Neural progenitor cell (in vitro differentiated cells): ENCODE measurements around the gene TPGS1. TPM values are rescaled to one million over a fixed set of nuclear protein-coding genes. Genes with fewer than 3 reads are reported as not detected.

Experiments
- DNase-seq: peaks from one replicate; pipeline ENCODE4 v3.0.0-alpha.2; 2016; ENCODE audit warnings: low spot score
- H2AFZ ChIP-seq: fragments of 200-600 bp; sonication (generic); replicated peaks from 2 replicates; pipeline ENCODE4 v1.6.1; 2016; ENCODE audit warnings: antibody characterized with exemption
- H3F3A ChIP-seq: fragments of 200-600 bp; sonication (generic); 2 replicates; pipeline ENCODE4 v1.6.1; 2016; ENCODE audit warnings: antibody characterized with exemption, low read depth
- H3K27ac ChIP-seq: fragments of 200-600 bp; sonication (generic); 2 replicates; pipeline ENCODE4 v1.5.1; 2016; ENCODE audit warnings: mild to moderate bottlenecking
- H3K27me3 ChIP-seq: fragments of 200-600 bp; sonication (generic); 2 replicates; pipeline ENCODE4 v1.6.1; 2016; ENCODE audit warnings: mild to moderate bottlenecking, moderate library complexity
- H3K36me3 ChIP-seq: fragments of 200-600 bp; sonication (generic); 2 replicates; pipeline ENCODE4 v1.5.1; 2016
- H3K4me1 ChIP-seq: fragments of 200-600 bp; sonication (generic); 2 replicates; pipeline ENCODE4 v1.6.1; 2016; ENCODE audit warnings: mixed run types
- H3K4me2 ChIP-seq: fragments of 200-600 bp; sonication (generic); 2 replicates; pipeline ENCODE4 v1.6.1; 2016
- H3K4me3 ChIP-seq: fragments of 200-600 bp; sonication (generic); 2 replicates; pipeline ENCODE4 v1.5.1; 2016
- H3K79me2 ChIP-seq: fragments of 200-600 bp; sonication (generic); 2 replicates; pipeline ENCODE4 v1.6.1; 2016; ENCODE audit warnings: low read depth
- H3K9ac ChIP-seq: fragments of 200-600 bp; sonication (generic); 2 replicates; pipeline ENCODE4 v1.6.1; 2016
- H3K9me3 ChIP-seq: fragments of 200-600 bp; sonication (generic); 2 replicates; pipeline ENCODE4 v1.5.1; 2016; ENCODE audit warnings: low read depth
- H4K20me1 ChIP-seq: fragments of 200-600 bp; sonication (generic); 2 replicates; pipeline ENCODE4 v1.6.1; 2016; ENCODE audit warnings: low read depth
- H3K27ac Mint-ChIP-seq: 3 replicates; pipeline ENCODE4 v1.8.0; 2021; ENCODE audit warnings: mixed read lengths
- H3K27me3 Mint-ChIP-seq: 2 replicates; pipeline ENCODE4 v1.8.0; 2022; ENCODE audit warnings: low read depth, mild to moderate bottlenecking, inconsistent platforms, moderate library complexity, mixed read lengths; ENCODE audit not compliant: insufficient read depth
- H3K36me3 Mint-ChIP-seq: 3 replicates; pipeline ENCODE4 v1.8.0; 2021; ENCODE audit warnings: mixed read lengths
- H3K4me1 Mint-ChIP-seq: 3 replicates; pipeline ENCODE4 v1.8.0; 2021; ENCODE audit warnings: mixed read lengths
- H3K4me3 Mint-ChIP-seq: 3 replicates; pipeline ENCODE4 v1.8.0; 2021; ENCODE audit warnings: mild to moderate bottlenecking, moderate library complexity, mixed read lengths
- H3K9me3 Mint-ChIP-seq: 3 replicates; pipeline ENCODE4 v1.8.0; 2020; ENCODE audit warnings: mixed read lengths
- EZH2 ChIP-seq: fragments of 200-600 bp; sonication (generic); IDR thresholded peaks from 2 replicates; pipeline ENCODE4 v1.6.1; 2017; ENCODE audit warnings: antibody characterized with exemption, mild to moderate bottlenecking, moderate library complexity
- EZH2phosphoT487 ChIP-seq: fragments of 200-600 bp; sonication (generic); IDR thresholded peaks from 2 replicates; pipeline ENCODE4 v1.6.1; 2017; ENCODE audit warnings: antibody characterized with exemption
- total RNA-seq: library from RNA; depleted of rRNA; stranded (reverse); fragments of >200 nt; gene quantifications from 2 replicates; pipeline ENCODE4 v1.2.3, GENCODE V29; 2015; ENCODE audit warnings: low replicate concordance
- TF ChIP-seq, protein P1 (sequence below): fragments of 200-600 bp; sonication (generic); IDR thresholded peaks from 2 replicates; pipeline ENCODE4 v1.5.1; 2017; ENCODE audit warnings: antibody characterized with exemption, mild to moderate bottlenecking

The TPGS1 gene
- total RNA-seq, 1 donor from 2014 or later: 9.4 TPM

DNA sequence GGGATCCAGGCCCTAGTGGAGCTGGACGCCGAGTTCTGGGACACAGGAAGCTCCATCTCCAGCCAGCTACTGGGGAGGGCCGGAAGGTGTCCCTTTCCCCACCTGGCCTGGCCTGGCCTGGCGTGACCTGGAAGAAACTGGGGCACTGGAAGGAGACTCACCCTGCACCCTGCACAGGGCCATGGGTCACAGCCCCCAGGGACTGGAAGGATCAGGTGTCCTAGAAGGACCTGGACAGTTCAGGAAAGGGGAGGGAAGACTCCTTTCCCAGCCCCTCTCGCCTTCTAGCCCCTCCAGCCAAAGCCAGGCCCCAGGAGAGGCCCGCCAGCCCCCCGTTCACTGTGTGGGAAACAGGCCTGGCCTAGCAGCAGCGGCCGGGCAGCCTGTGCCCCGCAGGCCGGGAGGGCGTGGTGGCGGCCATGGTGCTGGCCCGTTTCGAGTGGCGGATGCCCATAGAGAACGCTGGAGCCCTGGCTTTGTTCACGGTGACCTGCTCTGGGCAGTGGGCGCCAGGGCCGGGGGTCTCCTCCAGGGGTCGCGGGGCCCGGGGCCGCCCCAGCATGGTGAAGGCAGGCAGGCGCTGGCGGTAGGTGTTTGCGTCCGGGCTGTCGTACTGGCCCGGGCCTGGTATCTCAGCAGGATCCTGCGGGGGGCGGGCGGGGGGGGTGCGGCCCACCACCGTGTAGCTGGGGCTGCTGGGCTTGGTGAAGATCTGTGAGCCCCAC, 43.7 kb upstream of the TPGS1 start:
- H3K4me3 ChIP-seq: no peak overlapping the region
- H3F3A ChIP-seq: peaks cover 13% of the 10 kb centered on the region
- no peak overlapping the region for H2AFZ ChIP-seq
- no peak overlapping the region for H3K4me2 ChIP-seq
- H3K27ac Mint-ChIP-seq: no peak overlapping the region
- H3K9ac ChIP-seq: no peak overlapping the region
- no peaks in the 10 kb centered on the region for H3K36me3 ChIP-seq
- H3K27ac ChIP-seq: no peak overlapping the region
- DNase-seq: no peak
- H3K4me1 Mint-ChIP-seq: peaks cover 7% of the 10 kb centered on the region
- no peak for TF ChIP-seq EZH2phosphoT487
- TF ChIP-seq, protein P1, sequence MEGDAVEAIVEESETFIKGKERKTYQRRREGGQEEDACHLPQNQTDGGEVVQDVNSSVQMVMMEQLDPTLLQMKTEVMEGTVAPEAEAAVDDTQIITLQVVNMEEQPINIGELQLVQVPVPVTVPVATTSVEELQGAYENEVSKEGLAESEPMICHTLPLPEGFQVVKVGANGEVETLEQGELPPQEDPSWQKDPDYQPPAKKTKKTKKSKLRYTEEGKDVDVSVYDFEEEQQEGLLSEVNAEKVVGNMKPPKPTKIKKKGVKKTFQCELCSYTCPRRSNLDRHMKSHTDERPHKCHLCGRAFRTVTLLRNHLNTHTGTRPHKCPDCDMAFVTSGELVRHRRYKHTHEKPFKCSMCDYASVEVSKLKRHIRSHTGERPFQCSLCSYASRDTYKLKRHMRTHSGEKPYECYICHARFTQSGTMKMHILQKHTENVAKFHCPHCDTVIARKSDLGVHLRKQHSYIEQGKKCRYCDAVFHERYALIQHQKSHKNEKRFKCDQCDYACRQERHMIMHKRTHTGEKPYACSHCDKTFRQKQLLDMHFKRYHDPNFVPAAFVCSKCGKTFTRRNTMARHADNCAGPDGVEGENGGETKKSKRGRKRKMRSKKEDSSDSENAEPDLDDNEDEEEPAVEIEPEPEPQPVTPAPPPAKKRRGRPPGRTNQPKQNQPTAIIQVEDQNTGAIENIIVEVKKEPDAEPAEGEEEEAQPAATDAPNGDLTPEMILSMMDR: no peak
- no peak for TF ChIP-seq EZH2
- peaks cover 6% of the 10 kb centered on the region for H3K9me3 Mint-ChIP-seq
- H3K27me3 Mint-ChIP-seq: peaks cover 13% of the 10 kb centered on the region
- H3K79me2 ChIP-seq: no peaks in the 10 kb centered on the region
- H3K36me3 Mint-ChIP-seq: no peaks in the 10 kb centered on the region
- H3K4me3 Mint-ChIP-seq: no peak overlapping the region
- H3K9me3 ChIP-seq: no peaks in the 10 kb centered on the region
- no peaks in the 10 kb centered on the region for H4K20me1 ChIP-seq
- H3K27me3 ChIP-seq: peaks cover 39% of the 10 kb centered on the region
- peaks cover 3% of the 10 kb centered on the region for H3K4me1 ChIP-seq

DNA sequence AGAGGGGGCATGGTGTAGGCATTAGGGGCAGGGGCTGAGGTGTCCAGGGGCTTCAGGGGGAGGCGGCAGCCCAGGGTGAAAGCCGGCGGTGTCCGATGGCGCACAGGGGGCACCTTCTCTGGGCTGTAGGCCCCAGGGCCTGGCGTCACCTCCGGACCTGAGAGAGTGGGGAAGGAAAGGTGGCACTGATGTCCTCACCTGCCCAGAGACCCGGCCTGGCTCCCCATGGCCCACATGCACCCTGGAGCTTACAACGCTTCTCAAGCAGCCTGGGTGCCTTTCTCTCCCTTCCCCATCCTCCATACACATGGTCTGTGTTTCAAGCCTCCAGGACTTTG, 43.1 kb upstream of the TPGS1 start:
- no peak overlapping the region for H3K4me2 ChIP-seq
- peaks cover 34% of the 10 kb centered on the region for H3K27me3 ChIP-seq
- no peak overlapping the region for H3K4me3 Mint-ChIP-seq
- H3K79me2 ChIP-seq: no peaks in the 10 kb centered on the region
- no peaks in the 10 kb centered on the region for H3K36me3 Mint-ChIP-seq
- H3F3A ChIP-seq: peaks cover 13% of the 10 kb centered on the region
- peaks cover 3% of the 10 kb centered on the region for H3K4me1 ChIP-seq
- peaks cover 13% of the 10 kb centered on the region for H3K27me3 Mint-ChIP-seq
- H2AFZ ChIP-seq: no peak overlapping the region
- no peaks in the 10 kb centered on the region for H4K20me1 ChIP-seq
- H3K4me1 Mint-ChIP-seq: peaks cover 7% of the 10 kb centered on the region
- no peaks in the 10 kb centered on the region for H3K36me3 ChIP-seq
- no peak overlapping the region for H3K27ac Mint-ChIP-seq
- no peak overlapping the region for H3K27ac ChIP-seq
- no peak overlapping the region for H3K9ac ChIP-seq
- peaks cover 6% of the 10 kb centered on the region for H3K9me3 Mint-ChIP-seq
- no peak for DNase-seq
- TF ChIP-seq EZH2 (no peak), EZH2phosphoT487 (no peak)
- TF ChIP-seq, protein P1: no peak
- no peak overlapping the region for H3K4me3 ChIP-seq
- H3K9me3 ChIP-seq: no peaks in the 10 kb centered on the region

DNA sequence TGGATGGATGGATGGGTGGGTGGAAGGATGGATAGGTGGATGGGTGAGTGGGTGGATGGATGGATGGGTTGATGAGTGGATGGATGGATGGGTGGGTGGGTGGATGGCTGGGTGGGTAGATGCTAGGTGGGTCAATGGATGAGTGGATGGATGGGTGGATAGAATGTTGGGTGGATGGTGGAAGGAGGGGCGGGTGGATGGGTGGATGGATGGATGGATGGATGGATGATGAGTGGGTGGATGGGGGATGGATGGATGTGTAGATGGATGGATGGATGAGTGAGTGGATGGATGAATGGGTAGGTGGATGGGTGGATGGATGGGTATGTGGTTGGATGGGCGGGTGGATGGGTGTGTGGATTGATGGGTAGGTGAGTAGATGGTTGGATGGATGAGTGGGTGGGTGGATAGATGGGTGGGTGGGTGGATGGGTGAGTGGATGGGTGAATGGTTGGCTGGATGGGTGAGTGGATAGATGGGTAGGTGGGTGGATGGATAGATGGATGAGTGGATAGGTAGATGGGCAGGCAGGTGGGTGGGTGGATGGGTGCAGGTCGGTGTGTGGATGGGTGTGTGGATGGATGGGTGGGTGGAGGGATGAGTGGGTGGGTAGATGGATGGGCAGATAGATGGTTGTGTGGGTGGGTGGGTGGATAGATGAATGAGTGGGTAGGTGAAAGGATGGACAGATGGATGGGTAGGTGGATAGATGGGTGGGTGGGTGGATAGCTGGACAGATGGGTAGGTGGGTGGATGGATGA, 42.1 kb upstream of the TPGS1 start:
- Histone ChIP-seq H3F3A (peaks cover 9% of the 10 kb centered on the region), H3K27me3 (peaks cover 23% of the 10 kb centered on the region), H3K79me2 (no peaks in the 10 kb centered on the region), H4K20me1 (no peaks in the 10 kb centered on the region), H3K27ac (no peak overlapping the region), H3K36me3 (no peaks in the 10 kb centered on the region), H3K4me2 (no peak overlapping the region), H3K9me3 (no peaks in the 10 kb centered on the region), H3K4me3 (no peak overlapping the region), H3K9ac (no peak overlapping the region), H2AFZ (no peak overlapping the region), H3K4me1 (peaks cover 3% of the 10 kb centered on the region)
- no peak for DNase-seq
- no peaks in the 10 kb centered on the region for H3K36me3 Mint-ChIP-seq
- peaks cover 3% of the 10 kb centered on the region for H3K4me1 Mint-ChIP-seq
- TF ChIP-seq, protein P1: no peak
- no peak for TF ChIP-seq EZH2
- no peak for TF ChIP-seq EZH2phosphoT487
- H3K27ac Mint-ChIP-seq: no peak overlapping the region
- H3K4me3 Mint-ChIP-seq: no peak overlapping the region
- H3K27me3 Mint-ChIP-seq: peaks cover 10% of the 10 kb centered on the region
- H3K9me3 Mint-ChIP-seq: peaks cover 6% of the 10 kb centered on the region
